Mesendoderm (in vitro differentiated cells): Measurements from ENCODE around the gene ARID1B.
A peak's percentile ranks its signal among the peaks of the same experiment; 100 is the strongest.

Experiments used
- DNase-seq: peaks from one replicate; pipeline ENCODE4 v3.0.0; 2013
- H2AK5ac ChIP-seq: 2 replicates; pipeline ENCODE4 v1.6.1; 2013; ENCODE audit warnings: low read length, inconsistent platforms
- H2BK120ac ChIP-seq: 2 replicates; pipeline ENCODE4 v1.6.1; 2013; ENCODE audit warnings: low read depth, mild to moderate bottlenecking, low read length, moderate library complexity, mixed read lengths
- H2BK15ac ChIP-seq: replicated peaks from 2 replicates; pipeline ENCODE4 v1.6.1; 2013; ENCODE audit warnings: low read depth, mild to moderate bottlenecking, moderate library complexity
- H2BK5ac ChIP-seq: 2 replicates; pipeline ENCODE4 v1.6.1; 2013; ENCODE audit warnings: low read length, inconsistent platforms
- H3K18ac ChIP-seq: 2 replicates; pipeline ENCODE4 v1.6.1; 2013; ENCODE audit warnings: mild to moderate bottlenecking, low read length, mixed read lengths
- H3K23ac ChIP-seq: one replicate; pipeline ENCODE4 v1.6.1; 2013; ENCODE audit warnings: low read length
- H3K27ac ChIP-seq: 2 replicates; pipeline ENCODE4 v1.5.1; 2013; ENCODE audit warnings: low read depth, mild to moderate bottlenecking, inconsistent platforms, low read length, moderate library complexity
- H3K27me3 ChIP-seq: 2 replicates; pipeline ENCODE4 v1.6.1; 2013; ENCODE audit warnings: low read length, control low read depth, mild to moderate bottlenecking, inconsistent platforms; ENCODE audit not compliant: insufficient read depth, poor library complexity
- H3K36me3 ChIP-seq: 2 replicates; pipeline ENCODE4 v1.6.1; 2013; ENCODE audit warnings: low read length, inconsistent platforms; ENCODE audit not compliant: control insufficient read depth, insufficient read depth
- H3K4ac ChIP-seq: one replicate; pipeline ENCODE4 v1.6.1; 2013; ENCODE audit warnings: low read depth, mild to moderate bottlenecking, low read length, moderate library complexity
- H3K4me1 ChIP-seq: 2 replicates; pipeline ENCODE4 v1.6.1; 2013; ENCODE audit warnings: low read depth, low read length, inconsistent platforms; ENCODE audit not compliant: control insufficient read depth
- H3K4me2 ChIP-seq: 2 replicates; pipeline ENCODE4 v1.6.1; 2013; ENCODE audit warnings: low read length
- H3K4me3 ChIP-seq: 2 replicates; pipeline ENCODE4 v1.5.1; 2013; ENCODE audit warnings: mild to moderate bottlenecking, low read length
- H3K56ac ChIP-seq: one replicate; pipeline ENCODE4 v1.6.1; 2013; ENCODE audit warnings: low read length
- H3K79me1 ChIP-seq: 2 replicates; pipeline ENCODE4 v1.6.1; 2013; ENCODE audit warnings: low read length, inconsistent platforms
- H3K79me2 ChIP-seq: 2 replicates; pipeline ENCODE4 v1.6.1; 2013; ENCODE audit warnings: mild to moderate bottlenecking, low read length; ENCODE audit not compliant: control insufficient read depth, insufficient read depth
- H3K9ac ChIP-seq: 2 replicates; pipeline ENCODE4 v1.6.1; 2013; ENCODE audit warnings: low read length, inconsistent platforms
- H4K5ac ChIP-seq: one replicate; pipeline ENCODE4 v1.6.1; 2013; ENCODE audit warnings: low read length
- H4K8ac ChIP-seq: one replicate; pipeline ENCODE4 v1.6.1; 2013; ENCODE audit warnings: low read depth, mild to moderate bottlenecking, control low read depth, low read length, moderate library complexity
- WGBS: extraction: QIAGEN DNeasy Blood & Tissue Kit; methylation state at CpG from one replicate; pipeline ENCODE4 v1.1.7; 2013; ENCODE audit warnings: low lambda C conversion rate, missing lambda C conversion rate; ENCODE audit not compliant: insufficient coverage; ENCODE audit errors: extremely low coverage; 5-methylcytosine and 5-hydroxymethylcytosine counted together

ARID1B gene

DNA sequence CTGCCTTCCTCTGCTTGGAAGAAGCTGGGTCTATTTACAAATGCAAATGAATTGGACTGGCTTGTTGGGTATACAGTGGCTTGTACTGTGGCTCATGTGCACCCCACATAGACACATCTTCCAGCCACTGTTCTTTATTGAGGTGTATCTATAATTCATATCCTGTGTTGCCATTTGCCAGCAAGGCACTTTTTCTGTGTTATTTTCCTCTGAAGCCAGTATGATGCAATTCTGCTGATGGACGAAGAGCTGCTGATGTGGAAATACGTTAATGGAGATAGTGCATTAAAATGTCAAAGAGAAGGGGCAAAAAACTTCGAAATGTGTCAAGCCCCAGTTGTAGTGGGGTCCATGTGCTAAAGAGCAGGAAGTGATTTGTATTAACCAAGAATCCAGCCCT lies 378.6 kb downstream of the ARID1B start:
- H3K27me3 ChIP-seq = no peaks in the 10 kb centered on the region
- no peak overlapping the region for H3K4ac ChIP-seq
- H3K27ac ChIP-seq = no peak overlapping the region
- no peak overlapping the region for H3K23ac ChIP-seq
- H3K4me3 ChIP-seq = no peak overlapping the region
- H3K9ac ChIP-seq = no peak overlapping the region
- WGBS = no CpG with 5 or more reads among the region's 3 CpGs
- no peak overlapping the region for H4K8ac ChIP-seq
- no peaks in the 10 kb centered on the region for H3K36me3 ChIP-seq
- no peak overlapping the region for H4K5ac ChIP-seq
- no peak overlapping the region for H3K18ac ChIP-seq
- no peaks in the 10 kb centered on the region for H3K79me2 ChIP-seq
- H2BK5ac ChIP-seq = no peak overlapping the region
- no peak overlapping the region for H3K56ac ChIP-seq
- H3K79me1 ChIP-seq = peaks cover 2% of the 10 kb centered on the region
- no peak for DNase-seq
- no peak overlapping the region for H2BK15ac ChIP-seq
- H3K4me2 ChIP-seq = no peak overlapping the region
- no peak overlapping the region for H2AK5ac ChIP-seq
- H3K4me1 ChIP-seq = peaks cover 16% of the 10 kb centered on the region
- H2BK120ac ChIP-seq = no peak overlapping the region

DNA sequence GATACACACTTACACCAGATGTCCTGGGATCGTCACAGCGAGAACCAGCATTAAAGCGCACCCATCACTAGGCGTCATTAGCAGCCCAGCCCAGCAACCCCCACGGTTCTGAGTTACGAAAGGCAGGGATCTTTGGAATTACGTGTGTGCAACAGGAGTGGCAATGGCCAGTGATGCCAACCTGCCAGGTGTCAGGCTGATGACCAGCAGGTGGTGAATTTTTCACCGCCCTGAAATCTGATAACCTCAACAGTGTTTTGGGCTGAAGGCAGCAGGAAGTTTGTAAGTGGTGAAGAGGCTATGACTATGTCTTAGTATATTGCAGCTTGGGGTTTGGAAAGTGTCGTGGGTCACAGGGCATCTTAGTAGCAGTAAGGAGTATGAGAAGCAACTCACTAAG lies 380.1 kb downstream of the ARID1B start:
- Histone ChIP-seq H3K4ac (no peak overlapping the region), H4K5ac (no peak overlapping the region), H3K36me3 (no peaks in the 10 kb centered on the region), H3K56ac (no peak overlapping the region), H2BK15ac (no peak overlapping the region), H2BK5ac (no peak overlapping the region), H3K27ac (no peak overlapping the region), H3K18ac (no peak overlapping the region), H3K23ac (no peak overlapping the region), H4K8ac (no peak overlapping the region), H2AK5ac (no peak overlapping the region), H2BK120ac (no peak overlapping the region), H3K9ac (no peak overlapping the region), H3K79me2 (no peaks in the 10 kb centered on the region), H3K4me2 (no peak overlapping the region), H3K4me3 (no peak overlapping the region), H3K4me1 (peaks cover 16% of the 10 kb centered on the region), H3K27me3 (no peaks in the 10 kb centered on the region), H3K79me1 (peaks cover 2% of the 10 kb centered on the region)
- no peak for DNase-seq
- no CpG with 5 or more reads among the region's 9 CpGs for WGBS

DNA sequence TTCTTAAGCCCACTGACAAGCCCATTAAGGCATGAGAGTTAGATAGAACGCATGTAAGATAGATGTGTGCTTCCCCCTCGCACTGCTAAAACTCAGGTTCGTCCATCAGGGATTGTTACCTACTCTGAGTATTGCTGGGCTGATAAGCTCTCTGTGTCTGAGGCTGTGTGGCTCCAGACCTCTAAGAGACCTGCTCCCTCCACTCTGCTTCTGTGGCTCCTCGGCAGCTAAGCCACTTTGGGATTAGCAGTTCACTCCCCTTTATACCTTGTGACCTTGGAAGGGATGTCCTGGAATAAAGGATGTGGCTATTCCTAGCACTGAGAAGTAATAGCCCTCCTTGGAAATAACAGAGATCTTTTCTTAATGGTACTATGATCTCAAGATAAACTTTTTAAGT lies 381.3 kb downstream of the ARID1B start:
- Histone ChIP-seq H3K27ac (peak overlapping the region; percentile 52), H4K8ac (no peak overlapping the region), H2BK5ac (no peak overlapping the region), H3K27me3 (no peaks in the 10 kb centered on the region), H3K56ac (peak overlapping the region; percentile 39), H3K9ac (no peak overlapping the region), H2BK120ac (no peak overlapping the region), H2BK15ac (no peak overlapping the region), H3K79me2 (no peaks in the 10 kb centered on the region), H3K79me1 (peaks cover 2% of the 10 kb centered on the region), H2AK5ac (no peak overlapping the region), H4K5ac (no peak overlapping the region), H3K23ac (no peak overlapping the region), H3K18ac (no peak overlapping the region), H3K4me1 (peaks cover 16% of the 10 kb centered on the region), H3K36me3 (no peaks in the 10 kb centered on the region), H3K4me3 (no peak overlapping the region), H3K4ac (no peak overlapping the region), H3K4me2 (no peak overlapping the region)
- no CpG with 5 or more reads among the region's 4 CpGs for WGBS
- peak; percentile 75 for DNase-seq

DNA sequence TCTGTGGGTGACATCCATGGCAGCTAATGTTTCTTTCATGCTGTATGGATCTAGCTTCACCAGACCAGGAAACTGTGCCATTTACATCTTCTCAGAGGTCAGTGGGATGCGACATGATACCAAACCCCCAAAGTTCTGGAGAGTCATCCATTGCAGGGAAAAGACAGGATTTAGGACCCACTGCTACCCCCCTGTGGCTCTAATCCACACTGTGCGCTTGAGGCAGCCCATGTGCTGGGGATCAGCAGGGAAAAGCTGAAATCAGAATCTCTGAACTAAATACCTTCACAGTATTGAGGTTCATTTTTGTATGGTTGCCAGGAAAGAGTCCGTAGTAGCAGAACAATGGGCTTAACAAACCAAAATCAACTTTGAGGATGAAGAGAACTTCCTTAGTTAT lies 381.7 kb downstream of the ARID1B start:
- Histone ChIP-seq H4K8ac (no peak overlapping the region), H3K4me1 (peaks cover 16% of the 10 kb centered on the region), H2BK15ac (no peak overlapping the region), H3K9ac (no peak overlapping the region), H3K27me3 (no peaks in the 10 kb centered on the region), H3K4me3 (no peak overlapping the region), H3K36me3 (no peaks in the 10 kb centered on the region), H3K56ac (no peak overlapping the region), H3K79me1 (peaks cover 2% of the 10 kb centered on the region), H2BK120ac (no peak overlapping the region), H3K79me2 (no peaks in the 10 kb centered on the region), H4K5ac (no peak overlapping the region), H3K23ac (no peak overlapping the region), H3K18ac (no peak overlapping the region), H2BK5ac (no peak overlapping the region), H3K4me2 (no peak overlapping the region), H2AK5ac (no peak overlapping the region), H3K27ac (peak overlapping the region; percentile 52), H3K4ac (no peak overlapping the region)
- DNase-seq = peak; percentile 86
- no CpG with 5 or more reads among the region's 3 CpGs for WGBS

DNA sequence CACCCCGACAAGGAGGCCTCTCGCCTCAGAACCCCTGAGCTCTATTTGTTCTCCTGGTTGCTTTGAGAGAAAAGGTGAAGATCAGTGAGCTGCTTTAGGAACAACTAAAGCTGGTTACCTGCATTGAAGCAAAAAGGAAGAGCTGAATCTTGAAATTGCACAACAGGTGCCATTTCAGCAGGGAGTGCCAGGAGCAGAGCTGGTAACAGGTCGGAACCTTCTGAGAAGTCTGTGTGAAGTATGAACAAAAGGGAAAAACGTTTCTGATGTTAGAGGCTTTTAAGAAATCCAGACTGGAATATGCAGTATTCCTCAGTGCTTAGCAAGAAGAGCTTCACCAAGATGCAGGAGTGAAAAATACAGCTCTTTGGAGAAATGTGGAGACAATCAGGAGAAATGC lies 382.2 kb downstream of the ARID1B start:
- H3K56ac ChIP-seq = no peak overlapping the region
- no peak overlapping the region for H2BK5ac ChIP-seq
- peak overlapping the region; percentile 57 for H3K27ac ChIP-seq
- WGBS = no CpG with 5 or more reads among the region's 4 CpGs
- no peak overlapping the region for H4K5ac ChIP-seq
- H3K4ac ChIP-seq = no peak overlapping the region
- H3K36me3 ChIP-seq = no peaks in the 10 kb centered on the region
- no peak overlapping the region for H2BK120ac ChIP-seq
- no peaks in the 10 kb centered on the region for H3K79me2 ChIP-seq
- no peak overlapping the region for H2AK5ac ChIP-seq
- H3K27me3 ChIP-seq = no peaks in the 10 kb centered on the region
- no peak overlapping the region for H2BK15ac ChIP-seq
- H3K18ac ChIP-seq = no peak overlapping the region
- H3K79me1 ChIP-seq = peaks cover 2% of the 10 kb centered on the region
- no peak overlapping the region for H3K4me3 ChIP-seq
- H3K23ac ChIP-seq = no peak overlapping the region
- H3K4me1 ChIP-seq = peaks cover 16% of the 10 kb centered on the region
- DNase-seq = no peak
- H3K9ac ChIP-seq = no peak overlapping the region
- H3K4me2 ChIP-seq = no peak overlapping the region
- H4K8ac ChIP-seq = no peak overlapping the region

DNA sequence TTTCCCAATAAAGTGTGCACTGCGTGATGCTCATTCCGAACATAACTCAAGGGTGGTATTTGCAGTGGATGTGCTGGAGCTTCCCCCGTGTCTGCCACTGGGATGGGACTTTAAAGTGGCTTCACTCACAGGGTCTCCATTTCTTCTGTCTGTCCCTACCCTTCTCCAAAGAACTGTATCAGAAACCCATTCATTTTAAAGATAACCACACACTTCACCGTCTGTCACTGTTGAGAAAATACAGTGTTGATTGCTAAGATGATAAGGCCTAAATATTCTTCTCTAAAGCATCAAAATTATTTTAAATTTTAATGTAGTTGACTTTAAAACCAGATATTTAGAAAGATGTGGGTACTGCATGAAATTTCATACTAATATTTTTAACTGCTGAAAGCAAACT lies 384.7 kb downstream of the ARID1B start:
- Histone ChIP-seq H2BK5ac (no peak overlapping the region), H3K4ac (no peak overlapping the region), H3K36me3 (no peaks in the 10 kb centered on the region), H4K8ac (no peak overlapping the region), H3K23ac (no peak overlapping the region), H3K27me3 (no peaks in the 10 kb centered on the region), H2BK120ac (no peak overlapping the region), H3K4me1 (peaks cover 13% of the 10 kb centered on the region), H3K56ac (no peak overlapping the region), H3K27ac (no peak overlapping the region), H3K9ac (no peak overlapping the region), H3K4me3 (no peak overlapping the region), H3K18ac (no peak overlapping the region), H3K79me1 (peaks cover 2% of the 10 kb centered on the region), H2AK5ac (no peak overlapping the region), H3K79me2 (no peaks in the 10 kb centered on the region), H2BK15ac (no peak overlapping the region), H3K4me2 (no peak overlapping the region), H4K5ac (no peak overlapping the region)
- DNase-seq = no peak
- no CpG with 5 or more reads among the region's 4 CpGs for WGBS
